Aortic smooth muscle cell (primary cell): ENCODE data around the gene CCR7. TPM values are rescaled to one million over a fixed set of nuclear protein-coding genes. Genes with fewer than 3 reads are reported as not detected.

Source experiments
- total RNA-seq: library from RNA; depleted of rRNA; stranded (reverse); fragments of >200 nt; gene quantifications from 2 replicates; pipeline ENCODE4 v1.2.3, GENCODE V29; 2014

The CCR7 gene, protein sequence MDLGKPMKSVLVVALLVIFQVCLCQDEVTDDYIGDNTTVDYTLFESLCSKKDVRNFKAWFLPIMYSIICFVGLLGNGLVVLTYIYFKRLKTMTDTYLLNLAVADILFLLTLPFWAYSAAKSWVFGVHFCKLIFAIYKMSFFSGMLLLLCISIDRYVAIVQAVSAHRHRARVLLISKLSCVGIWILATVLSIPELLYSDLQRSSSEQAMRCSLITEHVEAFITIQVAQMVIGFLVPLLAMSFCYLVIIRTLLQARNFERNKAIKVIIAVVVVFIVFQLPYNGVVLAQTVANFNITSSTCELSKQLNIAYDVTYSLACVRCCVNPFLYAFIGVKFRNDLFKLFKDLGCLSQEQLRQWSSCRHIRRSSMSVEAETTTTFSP
- total RNA-seq = 0.13 TPM in 1 of 2 replicates, not detected in the other

DNA sequence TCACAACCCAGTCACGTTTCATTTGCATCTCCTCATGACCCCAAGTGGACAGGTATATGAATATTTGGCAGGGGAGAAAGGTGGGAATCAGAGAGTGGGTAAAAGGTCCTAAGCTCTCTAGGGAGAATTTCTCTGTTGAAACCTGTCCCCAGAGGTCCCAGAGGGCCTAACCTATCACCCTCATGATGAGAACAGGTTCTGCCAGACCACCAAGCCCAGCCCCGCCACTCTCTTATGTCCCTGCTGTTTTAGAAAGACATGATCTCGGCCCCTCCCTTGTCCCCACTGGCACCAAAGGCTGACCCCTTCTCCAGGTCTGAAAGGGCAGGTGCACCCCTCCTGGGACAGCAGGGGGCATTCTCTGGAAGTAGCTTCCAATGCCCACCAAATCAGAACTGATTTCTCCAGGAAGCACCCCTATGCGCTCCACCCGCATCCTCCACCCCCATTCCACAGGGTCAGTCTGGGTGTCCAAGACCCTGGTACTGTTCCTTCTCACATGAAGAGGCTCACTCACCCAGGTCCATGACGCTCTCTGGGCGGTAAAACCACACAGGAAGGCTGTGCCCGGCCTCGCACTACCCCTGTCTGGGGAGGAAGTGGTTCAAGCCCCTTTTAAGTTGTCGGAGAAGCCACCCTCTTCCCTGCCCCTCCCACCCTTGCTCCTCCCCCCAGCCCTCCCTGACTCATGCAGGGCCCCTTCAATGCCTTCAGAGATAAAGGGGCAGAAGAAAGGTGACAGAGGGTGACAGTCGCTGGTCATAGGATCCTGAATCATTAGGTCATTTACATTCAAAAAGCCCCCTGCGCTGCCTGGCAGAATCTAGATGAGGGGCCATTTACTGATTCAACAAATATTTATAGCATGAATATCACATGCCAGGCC, at the start of gene CCR7:
TSS of gene CCR7 (minus strand) at position 590 of the 886 bp plus-strand sequence. CDS start at position 527, 63 bp downstream.

Other genes with a start within 250 kb of the CCR7 start
- 0.37 and 2.0 TPM in 2 replicates for gene GJD3, start 200.7 kb downstream of the CCR7 start, total RNA-seq
- gene TOP2A, start 147.6 kb downstream of the CCR7 start, total RNA-seq = 49.6 and 86.1 TPM in 2 replicates
- 427 and 557 TPM in 2 replicates for gene IGFBP4, start 122.0 kb downstream of the CCR7 start, total RNA-seq
- under 0.01 TPM in 1 of 2 replicates, not detected in the other for gene TNS4, start 63.8 kb downstream of the CCR7 start, total RNA-seq
- 92.3 and 94.1 TPM in 2 replicates for gene SMARCE1, start 82.3 kb upstream of the CCR7 start, total RNA-seq
- not detected in 2 replicates for gene KRT222, start 99.7 kb upstream of the CCR7 start, total RNA-seq
- gene KRT24, start 138.3 kb upstream of the CCR7 start, total RNA-seq = not detected in 2 replicates
- gene KRT25, start 189.9 kb upstream of the CCR7 start, total RNA-seq = not detected in 2 replicates
- gene KRT26, start 206.7 kb upstream of the CCR7 start, total RNA-seq = not detected in 2 replicates
- not detected in 2 replicates for gene KRT27, start 217.1 kb upstream of the CCR7 start, total RNA-seq
- gene KRT28, start 234.5 kb upstream of the CCR7 start, total RNA-seq = not detected in 2 replicates